ENCODE data around the gene ANKRD63.

DNA sequence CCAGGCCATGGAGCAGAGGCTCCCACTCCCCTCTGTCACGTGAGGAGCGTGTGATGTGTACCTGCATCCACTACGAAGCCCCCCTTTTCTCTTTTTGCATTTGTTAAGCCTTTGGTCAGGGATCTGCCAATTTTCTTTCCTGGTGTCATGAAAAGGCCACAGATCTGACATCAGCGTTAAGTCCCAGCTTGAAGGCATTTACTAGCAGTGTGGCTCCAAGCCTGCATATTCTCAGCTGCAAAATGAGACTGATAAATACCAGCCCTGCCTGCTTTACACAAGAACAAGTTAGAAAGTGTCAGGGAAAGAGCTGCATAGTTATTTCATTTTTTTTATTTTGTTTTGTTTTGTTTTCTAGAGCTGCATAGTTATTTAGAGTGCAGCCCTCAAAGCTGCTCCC, 2.3 kb upstream of the ANKRD63 start:
- TF ChIP-seq POLR2A (IDR thresholded peaks at IDR 0.05) (no peak), POLR2AphosphoS5 (IDR thresholded peaks at IDR 0.05) (peak in 1 of 4 donors; percentile 72), EP300 (IDR thresholded peaks at IDR 0.05) (no peak)
- TF ChIP-seq, protein P1, sequence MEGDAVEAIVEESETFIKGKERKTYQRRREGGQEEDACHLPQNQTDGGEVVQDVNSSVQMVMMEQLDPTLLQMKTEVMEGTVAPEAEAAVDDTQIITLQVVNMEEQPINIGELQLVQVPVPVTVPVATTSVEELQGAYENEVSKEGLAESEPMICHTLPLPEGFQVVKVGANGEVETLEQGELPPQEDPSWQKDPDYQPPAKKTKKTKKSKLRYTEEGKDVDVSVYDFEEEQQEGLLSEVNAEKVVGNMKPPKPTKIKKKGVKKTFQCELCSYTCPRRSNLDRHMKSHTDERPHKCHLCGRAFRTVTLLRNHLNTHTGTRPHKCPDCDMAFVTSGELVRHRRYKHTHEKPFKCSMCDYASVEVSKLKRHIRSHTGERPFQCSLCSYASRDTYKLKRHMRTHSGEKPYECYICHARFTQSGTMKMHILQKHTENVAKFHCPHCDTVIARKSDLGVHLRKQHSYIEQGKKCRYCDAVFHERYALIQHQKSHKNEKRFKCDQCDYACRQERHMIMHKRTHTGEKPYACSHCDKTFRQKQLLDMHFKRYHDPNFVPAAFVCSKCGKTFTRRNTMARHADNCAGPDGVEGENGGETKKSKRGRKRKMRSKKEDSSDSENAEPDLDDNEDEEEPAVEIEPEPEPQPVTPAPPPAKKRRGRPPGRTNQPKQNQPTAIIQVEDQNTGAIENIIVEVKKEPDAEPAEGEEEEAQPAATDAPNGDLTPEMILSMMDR (IDR thresholded peaks at IDR 0.05): no peak

All from sigmoid colon (tissue), 4 donors.